ENCODE data around the gene FBXL3. TPM values are rescaled to one million over a fixed set of nuclear protein-coding genes. Genes with fewer than 3 reads are reported as not detected.

Gene FBXL3
- total and polyA plus RNA-seq, 2 of the 13 experiments (the other 11 are each of a cell fraction or from before 2014, with no cell fraction given) = 11.5 to 18.5 TPM

DNA sequence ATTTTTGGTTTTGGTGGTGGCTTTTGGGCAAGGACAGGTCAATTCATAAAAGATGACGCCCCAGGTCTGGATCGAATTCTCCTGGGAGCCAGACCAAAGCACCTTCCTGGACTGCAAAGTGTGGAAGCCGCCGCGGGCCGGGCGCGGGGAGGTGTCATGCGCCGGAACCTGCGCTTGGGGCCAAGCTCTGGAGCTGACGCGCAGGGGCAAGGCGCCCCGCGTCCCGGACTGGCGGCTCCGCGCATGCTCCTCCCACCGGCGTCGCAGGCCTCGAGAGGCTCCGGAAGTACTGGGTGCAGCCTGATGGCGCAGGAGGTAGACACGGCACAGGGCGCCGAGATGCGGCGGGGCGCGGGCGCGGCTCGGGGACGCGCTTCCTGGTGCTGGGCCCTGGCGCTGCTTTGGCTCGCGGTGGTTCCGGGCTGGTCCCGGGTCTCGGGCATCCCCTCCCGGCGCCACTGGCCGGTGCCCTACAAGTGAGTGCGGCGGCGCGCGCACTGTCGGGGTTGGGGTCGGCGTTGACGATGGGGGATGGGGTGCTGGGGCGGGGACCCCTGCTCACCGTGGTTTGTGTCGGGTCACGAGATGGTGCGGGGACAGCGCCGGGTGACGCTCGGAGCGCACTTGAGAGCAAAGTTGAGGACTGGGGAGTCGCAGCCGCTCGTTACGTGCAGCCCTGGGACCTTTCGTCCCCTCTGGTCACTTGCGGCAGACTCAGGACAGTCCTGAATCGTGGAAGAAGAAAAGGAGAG lies 35.0 kb downstream of the FBXL3 start, which contains the start of gene CLN5 (continued):
- TF ChIP-seq, protein P1, sequence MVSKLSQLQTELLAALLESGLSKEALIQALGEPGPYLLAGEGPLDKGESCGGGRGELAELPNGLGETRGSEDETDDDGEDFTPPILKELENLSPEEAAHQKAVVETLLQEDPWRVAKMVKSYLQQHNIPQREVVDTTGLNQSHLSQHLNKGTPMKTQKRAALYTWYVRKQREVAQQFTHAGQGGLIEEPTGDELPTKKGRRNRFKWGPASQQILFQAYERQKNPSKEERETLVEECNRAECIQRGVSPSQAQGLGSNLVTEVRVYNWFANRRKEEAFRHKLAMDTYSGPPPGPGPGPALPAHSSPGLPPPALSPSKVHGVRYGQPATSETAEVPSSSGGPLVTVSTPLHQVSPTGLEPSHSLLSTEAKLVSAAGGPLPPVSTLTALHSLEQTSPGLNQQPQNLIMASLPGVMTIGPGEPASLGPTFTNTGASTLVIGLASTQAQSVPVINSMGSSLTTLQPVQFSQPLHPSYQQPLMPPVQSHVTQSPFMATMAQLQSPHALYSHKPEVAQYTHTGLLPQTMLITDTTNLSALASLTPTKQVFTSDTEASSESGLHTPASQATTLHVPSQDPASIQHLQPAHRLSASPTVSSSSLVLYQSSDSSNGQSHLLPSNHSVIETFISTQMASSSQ (IDR thresholded peaks at IDR 0.05; ENCODE audit: low read depth) = no peak
- TF ChIP-seq, protein P1 (CRISPR knock-in tag; IDR thresholded peaks at IDR 0.05; ENCODE audit: borderline replicate concordance) = peak; percentile 86
- TF ChIP-seq BRCA1 (CRISPR knock-in tag; IDR thresholded peaks at IDR 0.05) (peak; percentile 79; the same call in 1 of the 2 replicates), TCF7L2 (IDR thresholded peaks at IDR 0.05; ENCODE audit: low read depth, low read length) (no peak), KDM4B (CRISPR knock-in tag; IDR thresholded peaks at IDR 0.05) (no peak), NFE2L1 (CRISPR knock-in tag; IDR thresholded peaks at IDR 0.05; ENCODE audit: borderline replicate concordance) (0 out of 2 replicates have a peak, but pooled peaks have one; percentile 33), CC2D1A (CRISPR knock-in tag; IDR thresholded peaks at IDR 0.05) (no peak), ZNF33B (CRISPR knock-in tag; IDR thresholded peaks at IDR 0.05) (peak; percentile 60; the same call in 1 of the 2 replicates), ZKSCAN5 (CRISPR knock-in tag; IDR thresholded peaks at IDR 0.05) (no peak), NKX3-1 (CRISPR knock-in tag; IDR thresholded peaks at IDR 0.05) (peak; percentile 92; the same call in 1 of the 2 replicates), MIER3 (CRISPR knock-in tag; IDR thresholded peaks at IDR 0.05; ENCODE audit: borderline replicate concordance) (peak; percentile 25; the same call in 1 of the 2 replicates), KLF6 (CRISPR knock-in tag; IDR thresholded peaks at IDR 0.05) (peak; percentile 82), NFE2L2 (IDR thresholded peaks at IDR 0.05; ENCODE audit: low read length) (no peak), ARNT (IDR thresholded peaks at IDR 0.05) (no peak), ZNF570 (CRISPR knock-in tag; IDR thresholded peaks at IDR 0.05; ENCODE audit: borderline replicate concordance) (no peak), TOE1 (CRISPR knock-in tag; IDR thresholded peaks at IDR 0.05) (no peak)
- TF ChIP-seq, protein P2, sequence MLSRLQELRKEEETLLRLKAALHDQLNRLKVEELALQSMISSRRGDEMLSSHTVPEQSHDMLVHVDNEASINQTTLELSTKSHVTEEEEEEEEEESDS (CRISPR knock-in tag; IDR thresholded peaks at IDR 0.05; ENCODE audit: borderline replicate concordance) = peak; percentile 43; the same call in 1 of the 2 replicates
- TF ChIP-seq, protein P3, sequence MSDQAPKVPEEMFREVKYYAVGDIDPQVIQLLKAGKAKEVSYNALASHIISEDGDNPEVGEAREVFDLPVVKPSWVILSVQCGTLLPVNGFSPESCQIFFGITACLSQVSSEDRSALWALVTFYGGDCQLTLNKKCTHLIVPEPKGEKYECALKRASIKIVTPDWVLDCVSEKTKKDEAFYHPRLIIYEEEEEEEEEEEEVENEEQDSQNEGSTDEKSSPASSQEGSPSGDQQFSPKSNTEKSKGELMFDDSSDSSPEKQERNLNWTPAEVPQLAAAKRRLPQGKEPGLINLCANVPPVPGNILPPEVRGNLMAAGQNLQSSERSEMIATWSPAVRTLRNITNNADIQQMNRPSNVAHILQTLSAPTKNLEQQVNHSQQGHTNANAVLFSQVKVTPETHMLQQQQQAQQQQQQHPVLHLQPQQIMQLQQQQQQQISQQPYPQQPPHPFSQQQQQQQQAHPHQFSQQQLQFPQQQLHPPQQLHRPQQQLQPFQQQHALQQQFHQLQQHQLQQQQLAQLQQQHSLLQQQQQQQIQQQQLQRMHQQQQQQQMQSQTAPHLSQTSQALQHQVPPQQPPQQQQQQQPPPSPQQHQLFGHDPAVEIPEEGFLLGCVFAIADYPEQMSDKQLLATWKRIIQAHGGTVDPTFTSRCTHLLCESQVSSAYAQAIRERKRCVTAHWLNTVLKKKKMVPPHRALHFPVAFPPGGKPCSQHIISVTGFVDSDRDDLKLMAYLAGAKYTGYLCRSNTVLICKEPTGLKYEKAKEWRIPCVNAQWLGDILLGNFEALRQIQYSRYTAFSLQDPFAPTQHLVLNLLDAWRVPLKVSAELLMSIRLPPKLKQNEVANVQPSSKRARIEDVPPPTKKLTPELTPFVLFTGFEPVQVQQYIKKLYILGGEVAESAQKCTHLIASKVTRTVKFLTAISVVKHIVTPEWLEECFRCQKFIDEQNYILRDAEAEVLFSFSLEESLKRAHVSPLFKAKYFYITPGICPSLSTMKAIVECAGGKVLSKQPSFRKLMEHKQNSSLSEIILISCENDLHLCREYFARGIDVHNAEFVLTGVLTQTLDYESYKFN (CRISPR knock-in tag; conservative IDR thresholded peaks at IDR 0.05) = peak; percentile 58
- TF ChIP-seq, protein P4, sequence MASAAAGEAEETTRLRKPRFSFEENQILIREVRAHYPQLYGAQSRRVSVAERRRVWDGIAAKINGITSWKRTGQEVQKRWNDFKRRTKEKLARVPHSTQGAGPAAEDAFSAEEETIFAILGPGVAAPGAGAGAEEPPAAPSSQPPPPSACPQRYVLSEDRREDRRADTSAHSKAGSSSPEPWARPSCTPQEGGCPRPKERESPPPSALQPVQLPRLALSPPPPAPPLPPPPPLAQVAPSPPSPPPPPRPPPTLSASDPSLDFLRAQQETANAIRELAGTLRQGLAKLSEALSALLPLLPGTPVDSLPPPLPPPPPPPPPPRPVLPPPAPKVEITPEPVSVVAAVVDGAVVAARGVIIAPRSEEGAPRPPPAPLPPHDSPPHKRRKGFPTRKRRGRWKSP (CRISPR knock-in tag; IDR thresholded peaks at IDR 0.05) = peak; percentile 93
- TF ChIP-seq, protein P5, sequence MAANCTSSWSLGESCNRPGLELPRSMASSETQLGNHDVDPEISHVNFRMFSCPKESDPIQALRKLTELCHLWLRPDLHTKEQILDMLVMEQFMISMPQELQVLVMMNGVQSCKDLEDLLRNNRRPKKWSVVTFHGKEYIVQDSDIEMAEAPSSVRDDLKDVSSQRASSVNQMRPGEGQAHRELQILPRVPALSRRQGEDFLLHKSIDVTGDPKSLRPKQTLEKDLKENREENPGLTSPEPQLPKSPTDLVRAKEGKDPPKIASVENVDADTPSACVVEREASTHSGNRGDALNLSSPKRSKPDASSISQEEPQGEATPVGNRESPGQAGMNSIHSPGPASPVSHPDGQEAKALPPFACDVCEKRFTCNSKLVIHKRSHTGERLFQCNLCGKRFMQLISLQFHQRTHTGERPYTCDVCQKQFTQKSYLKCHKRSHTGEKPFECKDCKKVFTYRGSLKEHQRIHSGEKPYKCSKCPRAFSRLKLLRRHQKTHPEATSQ (CRISPR knock-in tag; IDR thresholded peaks at IDR 0.05; ENCODE audit: borderline replicate concordance) = peak; percentile 86

Measured in HepG2 (cell line).